ENCODE results near the gene PIEZO1.
"Not testable (repeated sequence)": the region's sequence is repeated elsewhere in the genome, so short reads cannot be mapped to it uniquely, and the experiment has no call there.

The PIEZO1 gene

GRCh38 chr16:88775825-88776224 is 9.2 kb downstream of the PIEZO1 start:
- no peak for TF ChIP-seq ZNF274 (IDR thresholded peaks at IDR 0.05; ENCODE audit: low read depth, low read length)

GRCh38 chr16:88774544-88775393 is 10.3 kb downstream of the PIEZO1 start:
- TF ChIP-seq ZNF274 (IDR thresholded peaks at IDR 0.05; ENCODE audit: low read depth, low read length), result no peak
- no peak overlapping the region for H3K4me3 ChIP-seq (ENCODE audit: low read length)

More at GRCh38 chr16:88775825-88776224, 9.2 kb downstream of the PIEZO1 start:
- H3K4me3 ChIP-seq (ENCODE audit: low read length), result no peak overlapping the region

- H3K4me3 ChIP-seq (ENCODE audit: low read length), result no peak overlapping the region
- no peak for TF ChIP-seq ZNF274 (IDR thresholded peaks at IDR 0.05; ENCODE audit: low read depth, low read length)
Observed at GRCh38 chr16:88773812-88774291, 11.2 kb downstream of the PIEZO1 start.

- H3K4me3 ChIP-seq (ENCODE audit: low read length), result no peak overlapping the region
- no peak for TF ChIP-seq ZNF274 (IDR thresholded peaks at IDR 0.05; ENCODE audit: low read depth, low read length)
Observed at GRCh38 chr16:88772871-88773811, 11.9 kb downstream of the PIEZO1 start.

GRCh38 chr16:88771781-88772180 is 13.2 kb downstream of the PIEZO1 start:
- not testable (repeated sequence) for H3K4me3 ChIP-seq (ENCODE audit: low read length)

- H3K4me3 ChIP-seq (ENCODE audit: low read length), result no peak overlapping the region; the same call in 1 of the 2 replicates
- no peak for TF ChIP-seq ZNF274 (IDR thresholded peaks at IDR 0.05; ENCODE audit: low read depth, low read length)
Observed at GRCh38 chr16:88771294-88771772, 13.7 kb downstream of the PIEZO1 start.

GRCh38 chr16:88770461-88771293 is 14.3 kb downstream of the PIEZO1 start:
- H3K4me3 ChIP-seq (ENCODE audit: low read length), result no peak overlapping the region; the same call in 1 of the 2 replicates
- TF ChIP-seq ZNF274 (IDR thresholded peaks at IDR 0.05; ENCODE audit: low read depth, low read length), result no peak

- no peak for TF ChIP-seq ZNF274 (IDR thresholded peaks at IDR 0.05; ENCODE audit: low read depth, low read length)
- no peak overlapping the region for H3K4me3 ChIP-seq (ENCODE audit: low read length)
Observed at GRCh38 chr16:88769617-88770460, 15.2 kb downstream of the PIEZO1 start.

- H3K4me3 ChIP-seq (ENCODE audit: low read length), result no peak overlapping the region
- TF ChIP-seq ZNF274 (IDR thresholded peaks at IDR 0.05; ENCODE audit: low read depth, low read length), result no peak
Observed at GRCh38 chr16:88768071-88768783, 16.8 kb downstream of the PIEZO1 start.

- no peak overlapping the region for H3K4me3 ChIP-seq (ENCODE audit: low read length)
- no peak for TF ChIP-seq ZNF274 (IDR thresholded peaks at IDR 0.05; ENCODE audit: low read depth, low read length)
Observed at GRCh38 chr16:88767546-88768070, 17.4 kb downstream of the PIEZO1 start.

GRCh38 chr16:88766975-88767374 is 18.0 kb downstream of the PIEZO1 start:
- H3K4me3 ChIP-seq (ENCODE audit: low read length), result no peak overlapping the region
- TF ChIP-seq ZNF274 (IDR thresholded peaks at IDR 0.05; ENCODE audit: low read depth, low read length), result no peak

GRCh38 chr16:88764913-88765349 is 20.1 kb downstream of the PIEZO1 start:
- no peak for TF ChIP-seq ZNF274 (IDR thresholded peaks at IDR 0.05; ENCODE audit: low read depth, low read length)
- no peak overlapping the region for H3K4me3 ChIP-seq (ENCODE audit: low read length)
